Measurements from ENCODE around the gene LPP.

The LPP gene

DNA sequence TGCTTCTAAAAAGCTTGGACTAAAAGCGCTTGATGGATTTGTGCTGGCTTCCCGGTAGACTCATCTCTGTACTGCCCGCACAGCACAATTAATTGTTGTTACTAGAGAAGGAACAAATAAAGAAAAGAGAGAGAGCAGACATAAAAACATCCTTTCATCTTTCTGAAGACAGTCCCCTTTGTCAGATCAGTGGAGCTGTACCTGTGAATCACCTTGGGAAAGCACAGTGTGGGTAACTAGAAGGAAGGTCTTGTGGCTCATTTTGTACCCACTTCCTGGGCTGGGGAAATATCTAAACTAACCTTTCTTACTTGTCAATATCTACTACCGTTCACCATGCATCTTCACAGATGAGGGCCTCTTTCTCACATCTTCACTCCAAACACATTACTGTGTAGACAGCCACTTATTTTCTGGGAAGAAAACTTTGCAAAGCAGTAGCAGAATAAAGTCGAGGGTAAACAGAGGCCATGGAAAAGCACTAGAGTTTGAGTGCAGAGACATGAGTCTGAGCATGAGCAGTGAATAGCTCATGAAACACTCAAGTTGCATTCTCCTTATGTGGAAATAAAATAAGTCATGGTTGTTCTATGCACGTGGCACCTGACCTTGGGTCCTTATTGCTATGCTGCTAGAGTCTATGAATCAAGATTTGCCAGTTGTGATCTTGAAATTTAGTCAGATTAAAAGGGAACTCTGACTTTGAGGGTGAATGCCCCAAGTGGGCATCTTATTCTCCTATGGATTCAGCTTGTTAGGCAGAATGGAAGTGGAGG is 169.3 kb downstream of the LPP start:
- H3K4me3 ChIP-seq, result no peak overlapping the region
- in situ Hi-C loops (cut with MboI; ENCODE audit: low sequenced_read_pairs), result no loop called here
- H3K27me3 ChIP-seq (ENCODE audit: low read depth), result no peaks in the 10 kb centered on the region
- no peaks in the 10 kb centered on the region for H3K36me3 ChIP-seq (replicated peaks)
- no peak for DNase-seq (ENCODE audit: low spot score in 2 of 2)
- no peaks in the 10 kb centered on the region for H3K9me3 ChIP-seq
- H3K4me1 ChIP-seq, result peaks cover 3% of the 10 kb centered on the region

DNA sequence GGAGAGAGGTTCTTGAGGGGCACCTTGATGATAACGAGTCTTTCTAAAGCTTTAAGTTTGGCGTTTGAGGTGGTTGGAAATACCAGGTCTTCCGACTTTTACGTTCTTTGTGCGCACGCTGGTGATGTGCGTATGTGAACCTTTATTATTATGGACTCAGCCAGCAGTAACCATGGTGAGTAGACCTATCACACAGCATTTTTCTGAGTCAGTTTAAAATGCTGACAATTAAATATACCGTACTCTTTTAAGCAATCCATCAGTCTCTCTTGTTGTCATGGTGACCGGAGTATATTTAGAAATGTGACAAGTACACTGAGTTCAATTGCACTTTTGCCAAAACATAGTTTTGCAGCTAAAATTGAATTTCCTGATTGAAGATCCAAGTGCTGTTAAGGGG is 172.2 kb downstream of the LPP start:
- H3K4me1 ChIP-seq, result peaks cover 3% of the 10 kb centered on the region
- no peaks in the 10 kb centered on the region for H3K36me3 ChIP-seq (replicated peaks)
- in situ Hi-C loops (cut with MboI; ENCODE audit: low sequenced_read_pairs), result no loop called here
- H3K9me3 ChIP-seq, result no peaks in the 10 kb centered on the region
- H3K27me3 ChIP-seq (ENCODE audit: low read depth), result no peaks in the 10 kb centered on the region
- H3K4me3 ChIP-seq, result no peak overlapping the region
- DNase-seq (ENCODE audit: low spot score in 2 of 2), result no peak

DNA sequence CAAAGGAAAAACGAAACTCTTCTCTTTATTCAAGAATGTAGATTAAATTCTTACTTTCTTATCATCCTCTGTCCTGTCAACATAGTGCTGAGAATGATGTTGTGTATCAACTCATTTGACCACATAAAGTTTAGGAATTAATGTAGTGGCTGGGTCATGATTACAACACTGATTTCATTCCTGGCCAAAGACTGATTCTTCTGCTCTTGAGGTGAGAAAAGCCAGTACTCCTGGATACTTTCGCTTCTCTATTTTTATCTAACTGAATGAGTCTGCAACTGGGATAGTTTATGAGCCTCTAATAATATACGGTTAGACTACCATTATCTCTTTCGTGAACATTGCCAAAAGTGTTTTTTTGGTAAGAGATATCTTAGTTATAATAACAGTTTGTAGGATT is 173.0 kb downstream of the LPP start:
- in situ Hi-C loops (cut with MboI; ENCODE audit: low sequenced_read_pairs), result no loop called here
- DNase-seq (ENCODE audit: low spot score in 2 of 2), result no peak
- no peaks in the 10 kb centered on the region for H3K27me3 ChIP-seq (ENCODE audit: low read depth)
- H3K9me3 ChIP-seq, result no peaks in the 10 kb centered on the region
- H3K4me1 ChIP-seq, result peaks cover 3% of the 10 kb centered on the region
- H3K4me3 ChIP-seq, result no peak overlapping the region
- no peaks in the 10 kb centered on the region for H3K36me3 ChIP-seq (replicated peaks)

DNA sequence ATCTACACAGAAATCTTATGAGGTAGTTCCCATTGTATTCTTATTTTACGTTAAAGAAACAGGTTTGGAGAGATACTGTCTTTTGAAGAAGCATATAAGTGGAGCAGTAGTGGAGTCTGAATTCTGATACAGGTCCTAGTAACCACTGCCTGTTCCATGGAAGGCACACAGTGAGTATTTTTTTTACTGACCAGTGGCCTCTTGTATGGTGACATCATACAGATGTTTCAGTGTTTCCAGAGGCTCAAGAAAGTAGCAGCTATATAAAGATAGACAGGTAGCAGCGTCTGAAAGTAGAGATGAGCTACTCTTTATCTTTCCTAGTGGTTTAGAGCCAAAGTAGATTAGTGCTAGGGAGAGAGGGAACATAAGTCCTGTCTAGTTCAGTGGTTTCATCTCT is 173.5 kb downstream of the LPP start:
- in situ Hi-C loops (cut with MboI; ENCODE audit: low sequenced_read_pairs), result no loop called here
- Histone ChIP-seq H3K4me3 (no peak overlapping the region), H3K9me3 (no peaks in the 10 kb centered on the region), H3K36me3 (replicated peaks) (no peaks in the 10 kb centered on the region), H3K4me1 (peaks cover 3% of the 10 kb centered on the region), H3K27me3 (ENCODE audit: low read depth) (no peaks in the 10 kb centered on the region)
- DNase-seq (ENCODE audit: low spot score in 2 of 2), result no peak

DNA sequence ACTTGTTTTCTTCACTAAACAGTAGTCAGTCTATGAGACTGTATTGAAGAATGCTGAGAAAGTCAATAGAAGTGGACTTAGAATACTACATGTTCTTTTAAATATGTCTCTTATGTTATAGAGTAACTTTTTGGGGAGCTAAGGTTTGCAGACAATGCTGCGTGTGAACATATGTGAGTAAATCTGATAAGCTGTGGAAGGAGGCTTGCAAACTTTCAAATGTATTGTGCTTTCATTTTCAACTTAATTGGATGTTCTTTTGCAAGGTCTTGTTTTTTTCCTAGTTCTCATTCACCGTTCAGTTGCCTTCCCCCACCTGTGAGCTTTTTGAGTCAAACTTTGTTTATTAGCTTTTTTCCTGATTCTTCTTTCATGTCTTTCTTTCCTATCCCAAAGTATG is 176.2 kb downstream of the LPP start:
- no peak overlapping the region for H3K4me3 ChIP-seq
- DNase-seq (ENCODE audit: low spot score in 2 of 2), result no peak
- H3K36me3 ChIP-seq (replicated peaks), result no peaks in the 10 kb centered on the region
- H3K4me1 ChIP-seq, result peaks cover 13% of the 10 kb centered on the region
- in situ Hi-C loops (cut with MboI; ENCODE audit: low sequenced_read_pairs), result no loop called here
- H3K27me3 ChIP-seq (ENCODE audit: low read depth), result no peaks in the 10 kb centered on the region
- H3K9me3 ChIP-seq, result no peaks in the 10 kb centered on the region

DNA sequence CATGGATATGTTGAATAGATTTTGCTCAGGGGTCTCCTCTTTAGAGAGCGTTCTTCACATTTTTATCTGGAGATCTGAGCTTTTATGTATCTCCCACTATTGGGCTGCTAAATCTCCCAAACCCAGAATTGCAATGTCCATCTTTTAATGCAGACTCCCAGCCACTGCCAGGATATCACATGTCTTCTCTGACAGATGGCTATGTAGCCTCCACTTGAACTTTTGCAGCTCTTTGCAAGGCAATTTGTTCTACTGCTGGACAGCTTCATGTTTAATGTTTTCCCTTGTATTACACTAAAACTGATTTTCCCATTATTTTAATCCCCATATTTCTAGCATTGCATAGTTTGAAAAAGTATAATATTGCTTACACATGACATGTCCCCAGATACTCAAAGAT is 177.2 kb downstream of the LPP start:
- Histone ChIP-seq H3K36me3 (replicated peaks) (no peaks in the 10 kb centered on the region), H3K9me3 (no peaks in the 10 kb centered on the region), H3K27me3 (ENCODE audit: low read depth) (no peaks in the 10 kb centered on the region), H3K4me3 (no peak overlapping the region), H3K4me1 (peaks cover 10% of the 10 kb centered on the region)
- in situ Hi-C loops (cut with MboI; ENCODE audit: low sequenced_read_pairs), result no loop called here
- no peak for DNase-seq (ENCODE audit: low spot score in 2 of 2)

DNA sequence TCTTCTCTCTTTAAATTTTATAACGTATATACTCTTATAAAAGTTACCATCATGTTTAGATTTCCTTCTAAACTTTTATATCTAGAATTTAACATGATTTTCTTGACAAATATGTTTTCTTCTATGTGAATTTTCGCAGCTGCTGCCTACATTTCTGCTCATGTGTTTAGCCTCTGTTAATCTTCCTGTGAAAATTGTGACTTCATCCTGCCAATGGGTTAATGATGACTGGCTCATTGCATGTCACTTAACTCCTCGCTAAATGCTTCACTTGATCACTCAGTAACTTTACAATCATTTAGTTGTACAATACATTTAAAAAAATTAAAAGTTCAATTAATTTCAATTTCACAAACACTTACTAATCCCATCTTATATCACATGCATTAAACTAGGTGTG is 178.1 kb downstream of the LPP start:
- no peaks in the 10 kb centered on the region for H3K9me3 ChIP-seq
- DNase-seq (ENCODE audit: low spot score in 2 of 2), result no peak
- no peaks in the 10 kb centered on the region for H3K36me3 ChIP-seq (replicated peaks)
- in situ Hi-C loops (cut with MboI; ENCODE audit: low sequenced_read_pairs), result no loop called here
- no peak overlapping the region for H3K4me3 ChIP-seq
- H3K4me1 ChIP-seq, result peaks cover 10% of the 10 kb centered on the region
- H3K27me3 ChIP-seq (ENCODE audit: low read depth), result no peaks in the 10 kb centered on the region

DNA sequence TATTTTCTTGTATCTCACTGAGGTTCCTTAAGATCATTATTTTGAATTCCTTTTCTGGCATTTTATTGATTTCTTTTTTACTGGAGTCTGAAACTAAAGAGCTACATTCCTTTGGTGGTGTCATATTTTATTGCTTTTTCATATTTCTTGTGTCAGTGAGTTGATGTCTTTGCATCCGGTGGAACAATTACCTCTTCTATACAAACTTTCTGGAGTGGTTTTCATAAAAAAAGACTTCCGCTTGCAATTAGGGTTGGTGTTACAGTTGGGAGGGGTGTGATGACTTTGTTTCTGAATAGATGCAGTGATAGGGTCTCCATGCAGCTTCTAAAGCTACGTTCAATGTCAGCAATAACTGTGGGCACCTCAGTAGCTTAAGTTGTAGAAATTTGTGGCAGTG is 181.7 kb downstream of the LPP start:
- no peak for DNase-seq (ENCODE audit: low spot score in 2 of 2)
- no peak overlapping the region for H3K4me3 ChIP-seq
- no peaks in the 10 kb centered on the region for H3K27me3 ChIP-seq (ENCODE audit: low read depth)
- H3K9me3 ChIP-seq, result no peaks in the 10 kb centered on the region
- H3K36me3 ChIP-seq (replicated peaks), result no peaks in the 10 kb centered on the region
- H3K4me1 ChIP-seq, result peaks cover 10% of the 10 kb centered on the region
- in situ Hi-C loops (cut with MboI; ENCODE audit: low sequenced_read_pairs), result no loop called here

DNA sequence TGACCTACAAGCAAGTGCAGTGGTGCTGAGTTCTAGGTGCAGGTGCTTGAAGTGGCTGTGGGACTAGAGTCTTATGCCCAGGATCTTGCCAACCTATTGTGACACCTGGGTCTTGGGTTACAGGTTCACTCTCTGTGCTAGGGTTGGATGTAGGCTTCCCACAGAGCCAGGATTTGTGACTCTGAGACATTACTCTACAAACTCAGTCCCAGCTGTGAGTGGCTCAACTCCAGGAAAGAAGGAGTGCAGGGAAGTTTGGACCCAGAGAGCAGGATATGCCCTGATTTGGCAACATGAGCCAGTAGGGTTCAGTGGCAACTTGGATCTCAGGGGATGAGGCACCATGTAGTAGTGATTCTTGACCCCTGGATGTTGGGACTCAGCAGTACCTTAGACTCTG is 182.2 kb downstream of the LPP start:
- no peak overlapping the region for H3K4me3 ChIP-seq
- peaks cover 10% of the 10 kb centered on the region for H3K4me1 ChIP-seq
- no peaks in the 10 kb centered on the region for H3K36me3 ChIP-seq (replicated peaks)
- H3K9me3 ChIP-seq, result no peaks in the 10 kb centered on the region
- H3K27me3 ChIP-seq (ENCODE audit: low read depth), result no peaks in the 10 kb centered on the region
- in situ Hi-C loops (cut with MboI; ENCODE audit: low sequenced_read_pairs), result no loop called here
- no peak for DNase-seq (ENCODE audit: low spot score in 2 of 2)

DNA sequence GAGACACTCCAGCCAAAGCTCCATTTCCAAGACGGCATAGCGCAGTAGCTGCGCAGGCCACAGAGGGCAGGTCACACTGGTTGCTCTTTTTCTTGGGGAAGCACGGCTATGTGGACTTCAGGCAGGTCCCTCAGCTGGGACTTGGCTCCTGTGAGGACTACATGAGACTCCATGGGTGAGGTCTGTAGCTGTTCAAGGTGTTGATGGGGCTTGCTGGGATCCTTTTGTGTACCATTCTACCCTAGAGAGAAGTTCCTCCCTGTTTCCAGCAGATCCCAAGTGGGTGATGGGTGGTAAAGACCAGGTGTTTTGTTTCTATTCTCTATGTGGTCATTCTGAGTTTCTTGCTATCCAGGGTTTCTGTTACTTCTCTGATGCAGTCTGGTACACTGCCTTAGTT is 183.3 kb downstream of the LPP start:
- in situ Hi-C loops (cut with MboI; ENCODE audit: low sequenced_read_pairs), result no loop called here
- H3K4me3 ChIP-seq, result no peak overlapping the region
- no peaks in the 10 kb centered on the region for H3K36me3 ChIP-seq (replicated peaks)
- H3K4me1 ChIP-seq, result peaks cover 10% of the 10 kb centered on the region
- H3K9me3 ChIP-seq, result no peaks in the 10 kb centered on the region
- no peaks in the 10 kb centered on the region for H3K27me3 ChIP-seq (ENCODE audit: low read depth)
- no peak for DNase-seq (ENCODE audit: low spot score in 2 of 2)

DNA sequence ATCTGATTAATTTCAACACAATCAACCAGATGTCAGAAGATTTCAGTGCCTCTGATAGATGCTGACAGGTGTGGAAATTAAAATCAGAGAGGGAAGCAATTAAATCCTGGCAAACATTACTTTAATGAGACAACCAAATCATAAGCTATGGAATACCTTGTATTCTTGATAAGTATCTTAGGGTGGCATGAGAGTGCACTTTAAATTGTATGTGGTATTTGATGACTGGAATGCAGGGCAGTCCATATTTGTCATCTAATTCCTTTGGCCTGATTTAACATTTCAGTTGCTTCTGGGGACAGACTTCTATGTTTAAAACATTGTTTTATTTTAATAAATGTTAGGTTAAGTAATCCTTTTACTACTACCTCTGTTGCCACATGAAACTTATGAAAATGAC is 184.1 kb downstream of the LPP start:
- peaks cover 8% of the 10 kb centered on the region for H3K4me1 ChIP-seq
- in situ Hi-C loops (cut with MboI; ENCODE audit: low sequenced_read_pairs), result no loop called here

DNA sequence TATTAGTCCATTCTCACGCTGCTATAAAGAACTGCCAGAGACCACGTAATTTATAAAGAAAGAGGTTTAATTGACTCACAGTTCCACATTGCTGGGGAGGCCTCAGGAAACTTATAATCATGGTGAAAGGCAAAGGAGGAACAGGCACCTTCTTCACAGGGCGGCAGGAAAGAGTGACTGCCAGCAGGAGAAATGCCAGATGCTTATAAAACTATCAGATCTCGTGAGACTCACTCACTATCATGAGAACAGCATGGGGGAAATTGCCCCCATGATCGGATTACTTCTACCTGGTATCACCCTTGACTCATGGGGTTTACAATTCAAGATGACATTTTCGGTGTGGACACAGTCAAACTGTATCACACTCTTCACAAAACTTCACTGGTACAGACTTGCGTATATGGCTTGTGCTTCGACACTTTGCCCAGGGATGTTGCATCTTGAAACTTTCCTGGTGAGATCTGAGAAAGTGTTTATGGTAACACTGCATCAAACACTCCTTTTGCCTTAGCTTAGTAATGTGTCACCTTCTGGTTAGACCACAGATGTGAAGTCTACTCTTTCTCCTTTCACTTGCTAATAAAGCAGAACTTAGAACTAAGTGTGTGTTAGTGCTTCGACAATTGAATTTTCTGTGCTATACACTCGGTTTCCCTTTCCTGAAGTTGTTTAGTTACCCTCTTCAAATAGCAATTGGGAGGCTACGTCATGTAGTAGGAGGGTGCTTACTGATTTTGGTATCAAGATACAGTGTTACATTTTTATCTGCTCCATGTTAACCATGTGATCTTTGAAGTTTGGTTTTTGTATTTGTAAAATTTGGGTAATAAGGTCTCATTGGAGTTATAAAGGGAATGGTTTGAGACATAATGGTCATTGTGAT is 185.7 kb downstream of the LPP start:
- Histone ChIP-seq H3K9me3 (no peaks in the 10 kb centered on the region), H3K4me1 (no peaks in the 10 kb centered on the region), H3K4me3 (no peak overlapping the region), H3K27me3 (ENCODE audit: low read depth) (no peaks in the 10 kb centered on the region), H3K36me3 (replicated peaks) (no peaks in the 10 kb centered on the region)
- DNase-seq (ENCODE audit: low spot score in 2 of 2), result no peak
- in situ Hi-C loops (cut with MboI; ENCODE audit: low sequenced_read_pairs), result no loop called here

More for the DNA sequence above, 184.1 kb downstream of the LPP start:
- H3K9me3 ChIP-seq, result no peaks in the 10 kb centered on the region
- H3K36me3 ChIP-seq (replicated peaks), result no peaks in the 10 kb centered on the region
- DNase-seq (ENCODE audit: low spot score in 2 of 2), result no peak
- no peaks in the 10 kb centered on the region for H3K27me3 ChIP-seq (ENCODE audit: low read depth)
- H3K4me3 ChIP-seq, result no peak overlapping the region

DNA sequence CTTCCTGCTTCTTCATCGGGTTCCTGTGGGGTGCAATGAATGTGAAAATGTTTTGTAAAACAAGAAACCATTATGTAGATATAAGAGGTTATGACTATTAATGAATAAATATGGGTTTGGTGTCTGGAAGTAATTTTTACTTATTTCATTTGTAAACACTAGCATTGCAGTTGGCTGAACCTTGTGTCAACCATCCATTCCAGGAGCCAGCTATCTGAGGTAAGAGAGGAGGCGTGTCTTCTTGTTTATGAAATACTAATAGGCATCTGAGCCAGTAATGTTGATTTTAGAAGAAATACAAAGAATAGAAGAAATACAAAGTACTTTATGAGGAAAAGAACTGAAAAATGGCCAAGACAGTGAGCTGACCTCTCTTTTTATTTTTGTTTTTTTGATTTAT is 187.5 kb downstream of the LPP start:
- in situ Hi-C loops (cut with MboI; ENCODE audit: low sequenced_read_pairs), result no loop called here
- DNase-seq (ENCODE audit: low spot score in 2 of 2), result no peak
- no peaks in the 10 kb centered on the region for H3K4me1 ChIP-seq
- no peaks in the 10 kb centered on the region for H3K27me3 ChIP-seq (ENCODE audit: low read depth)
- no peak overlapping the region for H3K4me3 ChIP-seq
- H3K9me3 ChIP-seq, result no peaks in the 10 kb centered on the region
- no peaks in the 10 kb centered on the region for H3K36me3 ChIP-seq (replicated peaks)

DNA sequence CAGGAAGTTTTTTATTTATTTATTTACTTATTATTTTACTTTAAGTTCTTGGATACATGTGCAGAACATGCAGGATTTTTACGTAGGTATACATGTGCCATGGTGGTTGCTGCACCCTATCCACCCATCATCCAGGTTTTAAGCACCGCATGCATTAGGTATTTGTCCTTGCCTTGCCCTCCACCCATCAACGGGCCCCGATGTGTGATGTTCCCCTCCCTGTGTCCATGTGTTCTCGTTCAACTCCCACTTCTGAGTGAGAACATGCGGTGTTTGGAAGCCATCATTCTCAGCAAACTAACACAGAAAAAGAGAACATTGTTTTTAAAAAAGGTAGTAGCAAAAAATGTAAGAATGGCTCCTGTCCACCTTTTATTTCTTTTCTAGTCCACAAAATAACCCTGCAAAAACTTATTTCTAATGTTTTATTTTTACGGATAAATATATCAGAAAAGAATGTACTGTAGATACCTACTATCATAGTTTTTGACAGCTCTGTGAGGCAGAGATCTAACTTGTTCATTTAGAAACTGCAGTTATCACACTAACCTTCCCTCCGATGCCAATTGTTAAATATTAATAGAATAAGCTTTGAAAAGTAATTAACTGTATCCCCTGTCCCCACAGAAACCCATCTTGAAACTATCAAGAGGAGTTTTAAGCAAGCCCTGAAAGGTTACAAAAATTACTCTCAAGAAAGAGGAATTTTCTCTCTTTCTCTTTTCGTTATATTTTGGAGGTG is 189.2 kb downstream of the LPP start:
- DNase-seq (ENCODE audit: low spot score in 2 of 2), result no peak
- Histone ChIP-seq H3K4me3 (no peak overlapping the region), H3K4me1 (no peaks in the 10 kb centered on the region), H3K9me3 (no peaks in the 10 kb centered on the region), H3K27me3 (ENCODE audit: low read depth) (no peaks in the 10 kb centered on the region), H3K36me3 (replicated peaks) (no peaks in the 10 kb centered on the region)
- in situ Hi-C loops (cut with MboI; ENCODE audit: low sequenced_read_pairs), result no loop called here

Data from HAP-1 (cell line).